WTC11 (cell line): ENCODE measurements around the gene CCND3.

Experiments
- ATF1 ChIP-seq: sonication (generic); formaldehyde crosslinking; IDR thresholded peaks from 2 replicates; pipeline ENCODE4 v1.8.1; 2023; ENCODE audit warnings: mild to moderate bottlenecking, moderate library complexity, missing genetic modification reagents
- FOXJ3 ChIP-seq: sonication (generic); formaldehyde crosslinking; IDR thresholded peaks from 2 replicates; pipeline ENCODE4 v1.9.0; 2021; ENCODE audit warnings: missing genetic modification reagents, mild to moderate bottlenecking, borderline replicate concordance
- FOXK1 ChIP-seq: sonication (generic); formaldehyde crosslinking; IDR thresholded peaks from 2 replicates; pipeline ENCODE4 v1.8.0; 2022; ENCODE audit warnings: mild to moderate bottlenecking, moderate library complexity, missing genetic modification reagents
- MAX ChIP-seq: sonication (generic); formaldehyde crosslinking; IDR thresholded peaks from 2 replicates; pipeline ENCODE4 v1.8.0; 2022; ENCODE audit warnings: mild to moderate bottlenecking, missing genetic modification reagents
- PREB ChIP-seq: sonication (generic); formaldehyde crosslinking; IDR thresholded peaks from 2 replicates; pipeline ENCODE4 v1.8.1; 2022; ENCODE audit warnings: mild to moderate bottlenecking, missing genetic modification reagents, moderate library complexity, borderline replicate concordance

DNA sequence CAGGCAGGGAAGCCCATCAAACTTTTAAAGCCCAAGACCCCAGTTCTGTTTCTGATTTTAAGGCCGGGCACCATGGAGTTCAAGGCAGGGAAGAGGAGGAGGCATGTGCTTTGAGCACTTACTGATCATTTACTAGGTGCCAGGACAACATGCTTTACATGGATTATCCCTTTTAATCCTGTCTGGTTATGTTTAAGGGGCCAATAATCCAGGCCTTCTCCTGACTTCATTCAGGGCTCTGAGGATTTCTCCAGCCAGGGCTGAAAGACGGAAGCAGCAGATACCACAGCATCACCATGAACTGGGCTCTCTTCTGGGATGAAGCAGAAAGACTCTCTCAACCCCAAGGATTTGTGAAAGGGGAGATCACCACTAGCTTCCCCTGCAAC, 4.1 kb downstream of the CCND3 start:
- TF ChIP-seq PREB, result no peak
- TF ChIP-seq ATF1 (CRISPR knock-in tag), result no peak
- TF ChIP-seq FOXK1 (CRISPR knock-in tag), result no peak
- no peak for TF ChIP-seq MAX (CRISPR knock-in tag)
- TF ChIP-seq FOXJ3 (CRISPR knock-in tag), result no peak
